Stimulated activated naive B cell treated with anti-CD40 and anti-IgM and Interleukin-4, amounts not matched to agents 10 μg/mL and 1 μg/mL and 100 μg/mL, for 72 hours (primary cell): ENCODE measurements around the gene CPO.
"Not testable (repeated sequence)": the region's sequence is repeated elsewhere in the genome, so short reads cannot be mapped to it uniquely, and the experiment has no call there.

ENCODE experiments used
- ATAC-seq, 2 donors: fragments of 150-1000 bp; cut with Tn5 transposase; replicated peaks; 2 replicates each; pipeline ENCODE4 v1.10.0; 2021; ENCODE audit warnings: moderate library complexity in 1 of 2
- DNase-seq: peaks from one replicate; pipeline ENCODE4 v3.0.0; 2021
- H3K27ac Mint-ChIP-seq: one replicate; pipeline ENCODE4 v1.8.0; 2022; ENCODE audit warnings: mild to moderate bottlenecking, mixed read lengths
- H3K27me3 Mint-ChIP-seq, 2 donors: one replicate each; pipeline ENCODE4 v1.8.0; 2022; ENCODE audit warnings: mixed read lengths in 2 of 2
- H3K36me3 Mint-ChIP-seq, 2 donors: one replicate each; pipeline ENCODE4 v1.8.0; 2022; ENCODE audit warnings: mixed read lengths in 2 of 2, mild to moderate bottlenecking in 1 of 2
- H3K4me1 Mint-ChIP-seq, 2 donors: one replicate each; pipeline ENCODE4 v1.8.0; 2022; ENCODE audit warnings: mixed read lengths in 2 of 2, mild to moderate bottlenecking in 1 of 2
- H3K4me3 Mint-ChIP-seq, 2 donors: one replicate each; pipeline ENCODE4 v1.8.0; 2022; ENCODE audit warnings: mild to moderate bottlenecking in 2 of 2, mixed read lengths in 2 of 2, moderate library complexity in 1 of 2
- H3K9me3 Mint-ChIP-seq, 2 donors: one replicate each; pipeline ENCODE4 v1.8.0; 2022; ENCODE audit warnings: mixed read lengths in 2 of 2, mild to moderate bottlenecking in 1 of 2

Gene CPO

GRCh38 chr2:206939340-206939739 lies at the start of gene CPO:
Gene CPO, plus strand, starts transcription at chr2:206939518. Its CDS starts 82 bp downstream, at chr2:206939600.
- peaks cover 9 to 17% of the 10 kb centered on the region in 2 donors for H3K4me1 Mint-ChIP-seq
- peaks cover 0 to 7% of the 10 kb centered on the region in 2 donors for H3K27me3 Mint-ChIP-seq
- peaks cover 0 to 20% of the 10 kb centered on the region in 2 donors for H3K36me3 Mint-ChIP-seq
- DNase-seq, result no peak
- no peak within 1 kb of the TSS for H3K4me3 Mint-ChIP-seq
- no peak for ATAC-seq
- no peak within 1 kb of the TSS for H3K27ac Mint-ChIP-seq
- H3K9me3 Mint-ChIP-seq, result peaks cover 0 to 1% of the 10 kb centered on the region in 2 donors

GRCh38 chr2:206890179-206890578 lies 49.1 kb upstream of the CPO start:
- H3K36me3 Mint-ChIP-seq, result peaks cover 6 to 27% of the 10 kb centered on the region in 2 donors
- ATAC-seq (no peak), DNase-seq (no peak)
- no peak overlapping the region for H3K4me3 Mint-ChIP-seq
- H3K27ac Mint-ChIP-seq, result peak overlapping the region; percentile 20
- H3K27me3 Mint-ChIP-seq, result peaks cover 0 to 6% of the 10 kb centered on the region in 2 donors
- peaks cover 0 to 4% of the 10 kb centered on the region in 2 donors for H3K9me3 Mint-ChIP-seq
- peaks cover 0 to 3% of the 10 kb centered on the region in 2 donors for H3K4me1 Mint-ChIP-seq

- Mint-ChIP-seq H3K27ac (no peak overlapping the region), H3K9me3 (peaks cover 0 to 5% of the 10 kb centered on the region in 2 donors), H3K27me3 (peaks cover 0 to 6% of the 10 kb centered on the region in 2 donors), H3K4me1 (peaks cover 0 to 3% of the 10 kb centered on the region in 2 donors), H3K4me3 (no peak overlapping the region), H3K36me3 (peaks cover 6 to 27% of the 10 kb centered on the region in 2 donors)
- ATAC-seq (no peak), DNase-seq (no peak)
Measured at GRCh38 chr2:206890926-206891325, 48.4 kb upstream of the CPO start.

- peaks cover 2 to 3% of the 10 kb centered on the region in 2 donors for H3K9me3 Mint-ChIP-seq
- ATAC-seq, result peak; percentile 100
- H3K27ac Mint-ChIP-seq, result no peak overlapping the region
- peaks cover 0 to 5% of the 10 kb centered on the region in 2 donors for H3K27me3 Mint-ChIP-seq
- no peak overlapping the region for H3K4me3 Mint-ChIP-seq
- H3K36me3 Mint-ChIP-seq, result peaks cover 0 to 12% of the 10 kb centered on the region in 2 donors
- H3K4me1 Mint-ChIP-seq, result no peaks in the 10 kb centered on the region
- DNase-seq, result peak; percentile 16
Measured at GRCh38 chr2:206915121-206915520, 24.2 kb upstream of the CPO start.

- Mint-ChIP-seq H3K9me3 (peaks cover 2 to 3% of the 10 kb centered on the region in 2 donors), H3K27me3 (peaks cover 0 to 10% of the 10 kb centered on the region in 2 donors)
Measured at GRCh38 chr2:206918263-206918662, 21.1 kb upstream of the CPO start.

GRCh38 chr2:206920310-206920709 lies 19.0 kb upstream of the CPO start:
- Mint-ChIP-seq H3K4me3 (no peak overlapping the region), H3K9me3 (no peaks in the 10 kb centered on the region), H3K36me3 (peaks cover 0 to 29% of the 10 kb centered on the region in 2 donors), H3K27me3 (peaks cover 0 to 15% of the 10 kb centered on the region in 2 donors), H3K4me1 (no peaks in the 10 kb centered on the region), H3K27ac (no peak overlapping the region)
- no peak for ATAC-seq
- DNase-seq, result no peak

More at GRCh38 chr2:206918263-206918662, 21.1 kb upstream of the CPO start:
- H3K36me3 Mint-ChIP-seq, result peaks cover 0 to 25% of the 10 kb centered on the region in 2 donors
- H3K27ac Mint-ChIP-seq, result no peak overlapping the region
- DNase-seq (no peak), ATAC-seq (no peak)
- no peaks in the 10 kb centered on the region for H3K4me1 Mint-ChIP-seq
- H3K4me3 Mint-ChIP-seq, result no peak overlapping the region

GRCh38 chr2:206920951-206921350 lies 18.4 kb upstream of the CPO start:
- Mint-ChIP-seq H3K27ac (no peak overlapping the region), H3K4me1 (no peaks in the 10 kb centered on the region), H3K36me3 (peaks cover 0 to 29% of the 10 kb centered on the region in 2 donors), H3K4me3 (no peak overlapping the region), H3K27me3 (peaks cover 0 to 15% of the 10 kb centered on the region in 2 donors), H3K9me3 (no peaks in the 10 kb centered on the region)
- DNase-seq, result no peak
- peak in 1 of 2 donors; percentile 23 for ATAC-seq

- H3K27me3 Mint-ChIP-seq, result peaks cover 0 to 15% of the 10 kb centered on the region in 2 donors
- no peaks in the 10 kb centered on the region for H3K4me1 Mint-ChIP-seq
- no peak for ATAC-seq
- no peak for DNase-seq
- peaks cover 0 to 35% of the 10 kb centered on the region in 2 donors for H3K36me3 Mint-ChIP-seq
- no peaks in the 10 kb centered on the region for H3K9me3 Mint-ChIP-seq
- no peak overlapping the region for H3K4me3 Mint-ChIP-seq
- H3K27ac Mint-ChIP-seq, result no peak overlapping the region
Measured at GRCh38 chr2:206921529-206921928, 17.8 kb upstream of the CPO start.

GRCh38 chr2:206935991-206936842 lies 3.1 kb upstream of the CPO start:
- Mint-ChIP-seq H3K36me3 (peaks cover 0 to 23% of the 10 kb centered on the region in 2 donors), H3K27me3 (peaks cover 0 to 7% of the 10 kb centered on the region in 2 donors), H3K4me3 (no peak overlapping the region), H3K27ac (no peak overlapping the region), H3K4me1 (peaks cover 9 to 17% of the 10 kb centered on the region in 2 donors), H3K9me3 (peaks cover 0 to 5% of the 10 kb centered on the region in 2 donors)
- DNase-seq (no peak), ATAC-seq (no peak)

GRCh38 chr2:206936843-206937230 lies 2.5 kb upstream of the CPO start:
- H3K27ac Mint-ChIP-seq, result no peak overlapping the region
- DNase-seq (no peak), ATAC-seq (no peak)
- no peak overlapping the region for H3K4me3 Mint-ChIP-seq
- peaks cover 0 to 7% of the 10 kb centered on the region in 2 donors for H3K27me3 Mint-ChIP-seq
- H3K36me3 Mint-ChIP-seq, result peaks cover 0 to 23% of the 10 kb centered on the region in 2 donors
- H3K9me3 Mint-ChIP-seq, result peaks cover 0 to 3% of the 10 kb centered on the region in 2 donors
- H3K4me1 Mint-ChIP-seq, result peaks cover 9 to 17% of the 10 kb centered on the region in 2 donors

GRCh38 chr2:206937555-206937954 lies 1.8 kb upstream of the CPO start:
- peak; percentile 32 for DNase-seq
- ATAC-seq, result peak; percentile 95 to 98
- Mint-ChIP-seq H3K9me3 (peaks cover 0 to 1% of the 10 kb centered on the region in 2 donors), H3K36me3 (peaks cover 0 to 23% of the 10 kb centered on the region in 2 donors), H3K27me3 (peaks cover 0 to 7% of the 10 kb centered on the region in 2 donors), H3K4me1 (peaks cover 9 to 17% of the 10 kb centered on the region in 2 donors), H3K27ac (no peak overlapping the region), H3K4me3 (no peak overlapping the region)

GRCh38 chr2:206940546-206940945 lies 1.2 kb downstream of the CPO start:
- Mint-ChIP-seq H3K36me3 (peaks cover 0 to 12% of the 10 kb centered on the region in 2 donors), H3K4me3 (no peak overlapping the region), H3K27me3 (peaks cover 0 to 7% of the 10 kb centered on the region in 2 donors), H3K9me3 (peaks cover 0 to 1% of the 10 kb centered on the region in 2 donors), H3K4me1 (peaks cover 9 to 17% of the 10 kb centered on the region in 2 donors), H3K27ac (no peak overlapping the region)
- DNase-seq (no peak), ATAC-seq (peak in 1 of 2 donors; percentile 45)

GRCh38 chr2:206942592-206943478 lies 3.5 kb downstream of the CPO start:
- peaks cover 0 to 4% of the 10 kb centered on the region in 2 donors for H3K9me3 Mint-ChIP-seq
- ATAC-seq (no peak), DNase-seq (no peak)
- peaks cover 0 to 8% of the 10 kb centered on the region in 2 donors for H3K36me3 Mint-ChIP-seq
- no peak overlapping the region for H3K27ac Mint-ChIP-seq
- peaks cover 5 to 11% of the 10 kb centered on the region in 2 donors for H3K4me1 Mint-ChIP-seq
- no peak overlapping the region for H3K4me3 Mint-ChIP-seq
- H3K27me3 Mint-ChIP-seq, result peaks cover 0 to 9% of the 10 kb centered on the region in 2 donors

GRCh38 chr2:206953404-206953803 lies 14.1 kb downstream of the CPO start:
- DNase-seq, H3K27ac Mint-ChIP-seq, ATAC-seq, H3K27me3 Mint-ChIP-seq, H3K36me3 Mint-ChIP-seq, H3K4me1 Mint-ChIP-seq, H3K4me3 Mint-ChIP-seq: not testable (repeated sequence)
- H3K9me3 Mint-ChIP-seq, result peaks cover 19 to 23% of the 10 kb centered on the region in 2 donors
